Cerebellar nuclear complex (tissue), 1 donor: ENCODE data around the gene ABCA5.

Source experiments
- DNase-seq, 2 experiments: peaks; one replicate each; lab custom pipeline; 2025; lab: John Stamatoyannopoulos, UW

The ABCA5 gene

DNA sequence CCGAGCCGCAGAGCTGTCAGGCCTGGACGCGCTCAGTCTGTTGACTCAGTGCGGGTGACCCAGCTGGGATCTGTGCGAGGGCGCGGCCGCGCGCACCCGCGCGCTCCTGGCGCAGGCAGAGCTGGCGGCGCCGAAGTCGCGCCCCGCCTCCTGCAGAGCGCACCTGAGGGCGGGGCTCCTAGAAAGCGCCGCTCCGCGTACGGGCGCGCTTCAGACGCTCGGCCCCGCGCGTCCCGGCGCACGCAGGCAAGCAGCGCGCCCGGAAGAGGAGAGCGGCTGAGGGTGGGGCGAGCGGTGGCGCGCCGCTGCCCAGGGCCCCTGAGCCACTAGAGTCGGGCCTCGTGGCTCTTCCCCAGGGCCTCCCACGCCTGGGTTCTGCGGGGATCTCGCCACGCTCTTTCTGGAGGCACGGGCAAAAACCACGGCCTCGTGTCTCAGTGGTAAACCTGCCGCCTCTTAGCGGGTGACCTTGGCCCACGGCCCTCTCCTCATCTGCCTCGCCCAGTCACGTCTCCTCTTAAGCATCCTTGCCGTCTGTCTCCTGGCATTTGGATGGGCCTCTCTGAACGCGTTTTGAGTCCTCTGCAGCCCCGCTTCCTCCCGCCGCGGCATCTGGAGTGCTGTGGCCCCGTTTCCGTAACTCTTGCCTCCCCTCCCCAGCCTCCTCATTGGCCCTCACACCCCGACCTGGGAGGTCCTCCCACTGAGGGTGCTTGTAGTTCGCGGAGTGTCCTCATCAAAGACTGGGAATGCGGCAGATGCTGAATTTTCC lies at the start of gene ABCA5:
ABCA5 (minus strand) TSS at position 74 of the 772 bp plus-strand sequence. CDS start 12,718 bp downstream, outside the sequence.
- peak; percentile 46 to 86 for DNase-seq

DNA sequence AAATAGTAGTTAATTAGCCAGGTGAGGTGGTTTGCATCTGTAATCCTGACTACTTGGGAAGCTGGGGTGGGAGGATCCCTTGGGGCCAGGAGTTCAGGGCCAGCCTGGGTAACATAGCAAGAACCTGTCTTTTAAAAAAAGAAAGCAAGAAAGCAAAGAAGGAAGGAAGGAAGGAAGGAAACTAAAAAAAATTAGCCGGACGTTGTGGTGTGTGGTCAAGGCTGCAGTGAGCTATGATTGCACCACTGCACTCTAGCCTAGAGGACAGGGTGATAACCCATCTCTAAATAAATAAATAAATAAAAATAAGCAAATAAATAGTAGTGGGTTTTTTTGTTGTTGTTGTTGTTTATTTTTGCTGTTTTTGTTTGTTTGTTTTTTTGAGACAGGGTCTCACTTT lies 48.3 kb upstream of the ABCA5 start:
- no peak for DNase-seq

GRCh38 chr17:69373069-69373468 lies 46.1 kb upstream of the ABCA5 start:
- DNase-seq = no peak

GRCh38 chr17:69367298-69367697 lies 40.4 kb upstream of the ABCA5 start:
- no peak for DNase-seq

DNA sequence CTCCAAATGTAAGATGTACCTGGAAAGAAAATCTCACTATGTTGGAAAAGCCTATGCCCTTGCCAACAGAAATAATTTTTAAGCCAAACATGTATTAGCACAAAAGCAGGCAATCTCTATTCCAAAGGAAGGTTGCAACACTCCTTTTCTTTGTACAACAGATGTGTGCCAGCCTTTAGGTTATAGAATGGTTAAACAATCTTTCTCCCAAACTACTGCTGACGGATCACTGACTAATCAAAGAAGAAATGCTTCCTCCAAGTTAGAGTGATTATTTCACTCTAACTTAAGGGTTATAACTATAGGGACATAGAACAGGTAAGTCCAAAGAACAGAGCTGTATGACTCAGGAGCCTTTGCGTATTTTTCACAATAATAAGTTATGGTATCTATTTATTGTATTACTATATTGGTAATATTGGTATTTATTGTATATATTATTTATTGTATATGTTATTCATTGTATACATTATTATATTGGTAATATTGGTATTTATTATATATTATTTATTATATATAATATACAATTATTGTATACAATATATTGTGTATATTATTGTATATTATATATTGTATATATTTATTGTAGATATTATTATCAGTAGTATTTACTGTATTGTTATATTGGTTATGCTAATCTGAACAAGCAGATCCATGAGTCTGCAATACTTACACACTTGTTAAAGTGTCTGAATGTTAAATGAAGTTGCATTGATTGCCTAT lies 36.7 kb upstream of the ABCA5 start:
- no peak for DNase-seq

DNA sequence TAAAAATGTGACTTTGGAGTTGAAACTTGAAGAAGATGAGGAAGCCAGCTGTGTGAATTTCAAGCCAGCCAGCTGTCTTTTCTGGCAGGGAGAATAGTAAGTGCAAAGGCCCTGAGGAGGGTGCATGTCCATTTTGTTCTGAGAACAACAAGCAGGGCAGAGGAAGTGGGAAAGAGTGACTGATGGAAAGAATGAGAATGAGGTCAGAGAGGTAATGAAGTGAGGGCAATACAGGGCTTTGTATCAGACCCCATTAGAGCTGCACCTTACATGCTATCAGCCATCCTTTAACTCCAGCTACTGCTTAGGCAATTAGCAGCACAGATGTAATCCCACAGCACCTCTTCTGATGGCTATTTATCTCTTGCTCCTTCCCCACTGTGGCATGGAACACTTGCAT lies 34.2 kb upstream of the ABCA5 start:
- no peak for DNase-seq

GRCh38 chr17:69358688-69359596 lies 32.0 kb upstream of the ABCA5 start:
- DNase-seq = no peak

GRCh38 chr17:69357701-69358100 lies 30.8 kb upstream of the ABCA5 start:
- DNase-seq = no peak

- DNase-seq = no peak
Observed at GRCh38 chr17:69356625-69357024, 29.7 kb upstream of the ABCA5 start.

GRCh38 chr17:69350911-69351310 lies 24.0 kb upstream of the ABCA5 start:
- no peak for DNase-seq

DNA sequence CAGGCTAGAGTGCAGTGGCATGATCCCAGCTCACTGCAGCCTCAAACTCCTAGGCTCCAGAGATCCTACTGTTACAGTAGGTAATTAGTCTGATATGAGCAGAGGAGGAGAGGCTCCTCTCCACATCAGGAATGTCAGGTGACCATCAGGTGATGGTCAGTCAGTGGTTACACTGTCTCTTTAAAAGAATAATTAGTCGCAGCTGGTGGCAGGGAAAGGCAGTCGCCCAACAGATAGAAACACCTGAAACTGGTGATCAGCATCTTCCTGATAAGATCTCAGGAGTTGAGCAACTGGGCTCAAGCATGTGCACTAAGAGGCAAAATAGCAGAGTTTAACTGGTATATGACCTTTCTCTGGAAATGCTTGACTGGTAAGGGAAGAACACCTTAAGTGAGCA lies 21.5 kb upstream of the ABCA5 start:
- no peak for DNase-seq

DNA sequence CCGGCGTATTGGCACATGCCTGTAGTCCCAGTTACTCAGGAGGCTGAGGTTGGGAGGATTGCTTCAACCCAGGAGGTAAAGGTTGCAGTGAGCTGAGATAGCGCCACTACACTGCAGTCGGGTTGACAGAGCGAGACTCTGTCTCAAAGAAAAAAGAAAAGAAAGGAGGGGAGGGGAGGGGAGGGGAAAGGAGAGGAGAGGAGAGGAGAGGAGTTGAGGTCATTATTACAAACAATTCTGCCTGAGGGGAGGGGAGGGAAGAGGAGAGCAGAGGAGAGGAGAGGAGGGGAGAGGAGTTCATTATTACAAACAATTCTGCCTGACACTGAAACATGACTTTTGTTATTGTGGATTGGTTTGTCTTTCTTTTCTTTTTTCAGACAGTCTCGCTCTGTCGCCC lies 19.8 kb upstream of the ABCA5 start:
- DNase-seq = no peak

- no peak for DNase-seq
Observed at GRCh38 chr17:69344939-69345338, 18.0 kb upstream of the ABCA5 start.

GRCh38 chr17:69342896-69343644 lies 16.1 kb upstream of the ABCA5 start:
- no peak for DNase-seq

DNA sequence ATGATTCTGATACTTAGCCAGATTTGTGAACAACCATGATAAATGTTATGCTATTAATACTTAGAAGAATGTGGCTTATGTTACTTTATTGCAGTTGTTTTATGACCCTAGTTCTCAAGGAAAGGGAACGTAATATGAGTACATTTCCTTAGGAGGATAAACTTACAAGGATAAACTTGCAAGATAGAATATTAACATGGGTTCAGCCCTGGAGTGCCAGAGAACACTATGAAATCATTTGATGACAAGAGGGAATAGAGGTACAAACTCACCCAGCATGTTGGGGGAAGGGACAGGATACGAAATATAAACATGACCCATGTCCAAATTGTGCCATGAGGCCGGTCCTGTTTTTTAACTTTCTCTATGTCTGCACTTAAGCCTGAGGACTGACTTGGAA lies 13.0 kb upstream of the ABCA5 start:
- no peak for DNase-seq

DNA sequence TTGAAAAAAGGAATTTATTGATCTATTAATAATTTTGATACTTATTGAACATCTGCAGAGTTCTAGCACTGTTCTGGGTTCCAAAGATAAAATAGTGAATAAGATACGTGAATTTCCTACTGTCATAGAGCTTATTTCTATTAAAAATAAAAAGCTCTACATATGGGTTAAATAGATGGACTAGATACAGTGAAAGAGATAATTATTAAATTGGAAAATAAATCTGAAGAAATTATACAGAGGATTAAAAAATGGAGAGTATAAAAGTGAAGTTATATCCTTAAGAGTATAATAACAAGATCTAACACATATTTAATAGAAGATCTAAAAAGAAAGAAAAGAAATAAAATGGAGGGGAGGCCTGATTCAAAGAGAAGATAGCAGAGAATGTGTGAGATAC lies 10.1 kb upstream of the ABCA5 start:
- no peak for DNase-seq

DNA sequence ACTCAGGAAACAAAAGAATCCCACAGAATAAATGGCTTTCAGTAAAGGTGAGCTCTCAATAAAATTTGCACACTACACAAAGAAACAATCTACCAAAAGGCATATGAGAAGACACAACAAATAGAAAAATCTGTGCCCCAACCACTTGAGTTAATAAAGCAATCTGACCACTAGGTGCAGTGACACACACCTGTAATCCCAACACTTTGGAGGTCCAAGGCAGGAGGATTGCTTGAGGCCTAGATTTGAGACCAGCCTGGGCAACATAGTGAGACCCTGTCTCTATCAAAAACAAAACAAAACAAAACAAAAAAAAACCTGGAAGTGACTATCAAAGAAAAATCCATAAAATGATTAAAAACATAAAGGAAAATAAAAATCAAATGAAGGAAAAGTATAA lies 9.6 kb upstream of the ABCA5 start:
- DNase-seq = no peak

DNA sequence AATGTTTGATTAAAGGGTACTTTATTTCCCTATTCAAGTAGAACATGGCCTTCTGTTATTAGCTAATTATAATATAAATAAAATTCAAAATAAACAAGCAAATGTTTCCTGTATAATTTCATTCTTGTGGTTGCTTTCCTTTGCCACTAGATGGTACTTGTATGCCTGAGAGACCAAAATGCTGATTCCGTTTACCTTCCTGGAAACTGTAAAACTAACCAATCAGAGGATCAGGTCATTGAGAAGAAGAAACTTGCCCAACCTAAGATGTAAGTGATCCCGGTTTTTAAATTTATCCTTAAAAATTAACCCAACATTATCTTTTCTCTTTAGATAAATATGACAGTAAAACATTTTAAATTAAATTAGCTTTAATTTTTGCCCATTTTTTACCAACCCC lies 8.1 kb upstream of the ABCA5 start:
- DNase-seq = no peak

GRCh38 chr17:69333561-69333960 lies 6.6 kb upstream of the ABCA5 start:
- DNase-seq = no peak

DNA sequence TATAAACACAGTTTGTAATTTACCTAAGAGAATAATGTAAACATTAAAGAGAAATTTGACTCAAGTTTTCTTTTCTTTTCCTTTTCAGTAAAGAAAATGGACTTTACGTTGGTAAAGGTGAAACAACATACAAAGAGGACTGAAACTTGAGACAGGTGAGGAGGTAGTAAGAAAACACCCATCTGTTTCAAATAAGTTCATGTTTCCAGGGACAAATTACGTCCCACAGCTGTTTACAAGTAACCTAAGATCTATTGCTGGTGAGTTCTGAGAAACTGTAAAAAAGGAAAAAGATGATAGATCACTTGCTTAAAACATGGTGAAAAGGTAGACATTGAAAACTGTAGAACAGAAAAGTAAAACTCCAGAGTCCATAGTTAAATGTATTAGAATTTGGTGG lies 4.8 kb upstream of the ABCA5 start:
- DNase-seq = no peak

GRCh38 chr17:69326377-69327059 lies 415 bp downstream of the ABCA5 start:
- no peak for DNase-seq
